IPS-18a (cell line): ENCODE data around the gene ONECUT3.

Source experiments
- H3K27ac ChIP-seq: one replicate; pipeline ENCODE4 v1.5.1; 2013; ENCODE audit warnings: low read length
- H3K27me3 ChIP-seq: one replicate; pipeline ENCODE4 v1.6.1; 2013; ENCODE audit warnings: mild to moderate bottlenecking, low read length; ENCODE audit not compliant: control insufficient read depth, insufficient read depth
- H3K36me3 ChIP-seq: one replicate; pipeline ENCODE4 v1.6.1; 2013; ENCODE audit warnings: low read depth, low read length; ENCODE audit not compliant: control insufficient read depth
- H3K4me1 ChIP-seq: one replicate; pipeline ENCODE4 v1.6.1; 2013; ENCODE audit warnings: low read depth, low read length; ENCODE audit not compliant: control insufficient read depth
- H3K4me3 ChIP-seq: one replicate; pipeline ENCODE4 v1.5.1; 2013; ENCODE audit warnings: low read length
- H3K9ac ChIP-seq: one replicate; pipeline ENCODE4 v1.6.1; 2013; ENCODE audit warnings: mild to moderate bottlenecking, low read length, moderate library complexity
- H3K9me3 ChIP-seq: one replicate; pipeline ENCODE4 v1.6.1; 2013; ENCODE audit warnings: low read depth, low read length; ENCODE audit not compliant: control insufficient read depth

The ONECUT3 gene

GRCh38 chr19:1809678-1810077 is 56.4 kb downstream of the ONECUT3 start:
- no peaks in the 10 kb centered on the region for H3K36me3 ChIP-seq

GRCh38 chr19:1810439-1811160 is 57.3 kb downstream of the ONECUT3 start:
- H3K27ac ChIP-seq, result no peak overlapping the region
- H3K4me1 ChIP-seq, result no peaks in the 10 kb centered on the region
- H3K4me3 ChIP-seq, result no peak overlapping the region
- H3K9me3 ChIP-seq, result no peaks in the 10 kb centered on the region
- no peaks in the 10 kb centered on the region for H3K36me3 ChIP-seq
- no peak overlapping the region for H3K9ac ChIP-seq
- H3K27me3 ChIP-seq, result peaks cover 8% of the 10 kb centered on the region

More at GRCh38 chr19:1809678-1810077, 56.4 kb downstream of the ONECUT3 start:
- H3K9me3 ChIP-seq, result no peaks in the 10 kb centered on the region
- H3K27me3 ChIP-seq, result peaks cover 8% of the 10 kb centered on the region
- no peak overlapping the region for H3K9ac ChIP-seq
- H3K4me1 ChIP-seq, result no peaks in the 10 kb centered on the region
- no peak overlapping the region for H3K4me3 ChIP-seq
- no peak overlapping the region for H3K27ac ChIP-seq

GRCh38 chr19:1811472-1811894 is 58.2 kb downstream of the ONECUT3 start:
- peaks cover 8% of the 10 kb centered on the region for H3K27me3 ChIP-seq
- peak overlapping the region; percentile 21 for H3K4me3 ChIP-seq
- no peak overlapping the region for H3K27ac ChIP-seq
- no peaks in the 10 kb centered on the region for H3K9me3 ChIP-seq
- peaks cover 3% of the 10 kb centered on the region for H3K36me3 ChIP-seq
- no peak overlapping the region for H3K9ac ChIP-seq
- H3K4me1 ChIP-seq, result no peaks in the 10 kb centered on the region

GRCh38 chr19:1811942-1812425 is 58.7 kb downstream of the ONECUT3 start, which contains the start of gene ATP8B3:
Gene ATP8B3 (minus strand): TSS chr19:1812276. CDS start chr19:1811736, 540 bp downstream.
- peak within 1 kb of the TSS; percentile 55 for H3K4me3 ChIP-seq
- no peaks in the 10 kb centered on the region for H3K4me1 ChIP-seq
- H3K36me3 ChIP-seq, result peaks cover 8% of the 10 kb centered on the region
- H3K27me3 ChIP-seq, result peaks cover 8% of the 10 kb centered on the region
- no peaks in the 10 kb centered on the region for H3K9me3 ChIP-seq
- peak within 1 kb of the TSS; percentile 2 for H3K9ac ChIP-seq
- H3K27ac ChIP-seq, result no peak within 1 kb of the TSS

- Histone ChIP-seq H3K9me3 (no peaks in the 10 kb centered on the region), H3K4me1 (no peaks in the 10 kb centered on the region), H3K36me3 (peaks cover 9% of the 10 kb centered on the region), H3K9ac (peak overlapping the region; percentile 2), H3K4me3 (peak overlapping the region; percentile 55), H3K27ac (no peak overlapping the region), H3K27me3 (peaks cover 8% of the 10 kb centered on the region)
These were observed 59.3 kb downstream of the ONECUT3 start for GRCh38 chr19:1812426-1813191.

GRCh38 chr19:1813192-1814182 is 60.2 kb downstream of the ONECUT3 start:
- Histone ChIP-seq H3K9ac (peak overlapping the region; percentile 2), H3K4me3 (peak overlapping the region; percentile 55), H3K9me3 (no peaks in the 10 kb centered on the region), H3K27ac (no peak overlapping the region), H3K27me3 (peaks cover 8% of the 10 kb centered on the region), H3K4me1 (no peaks in the 10 kb centered on the region), H3K36me3 (peaks cover 9% of the 10 kb centered on the region)

GRCh38 chr19:1814391-1814790 is 61.1 kb downstream of the ONECUT3 start:
- H3K27ac ChIP-seq, result no peak overlapping the region
- peaks cover 9% of the 10 kb centered on the region for H3K36me3 ChIP-seq
- H3K27me3 ChIP-seq, result peaks cover 8% of the 10 kb centered on the region
- H3K4me3 ChIP-seq, result no peak overlapping the region
- H3K9ac ChIP-seq, result no peak overlapping the region
- no peaks in the 10 kb centered on the region for H3K9me3 ChIP-seq
- H3K4me1 ChIP-seq, result no peaks in the 10 kb centered on the region

- no peaks in the 10 kb centered on the region for H3K4me1 ChIP-seq
- peaks cover 13% of the 10 kb centered on the region for H3K36me3 ChIP-seq
- H3K27ac ChIP-seq, result no peak overlapping the region
- H3K27me3 ChIP-seq, result peaks cover 8% of the 10 kb centered on the region
- no peak overlapping the region for H3K4me3 ChIP-seq
- no peaks in the 10 kb centered on the region for H3K9me3 ChIP-seq
- no peak overlapping the region for H3K9ac ChIP-seq
These were observed 61.7 kb downstream of the ONECUT3 start for GRCh38 chr19:1814833-1815604.

- Histone ChIP-seq H3K9me3 (no peaks in the 10 kb centered on the region), H3K27ac (no peak overlapping the region), H3K27me3 (peaks cover 8% of the 10 kb centered on the region), H3K4me1 (no peaks in the 10 kb centered on the region), H3K36me3 (peaks cover 15% of the 10 kb centered on the region), H3K4me3 (no peak overlapping the region), H3K9ac (no peak overlapping the region)
These were observed 62.6 kb downstream of the ONECUT3 start for GRCh38 chr19:1815605-1816529.
